Cardiac fibroblast (primary cell): ENCODE data around the gene COL23A1.

Source experiments
- DNase-seq, 2 donors: peaks; one replicate each; pipeline versions ENCODE4 v3.0.0 to v3.0.0-alpha.2; 2010; ENCODE audit warnings: low read depth in 2 of 2
- H3K4me3 ChIP-seq, 2 donors: replicated peaks in 1 of 2; 1 replicate in 1 of 2; 2 replicates in 1 of 2; pipeline ENCODE4 v1.5.1; 2011; ENCODE audit warnings: low read depth in 2 of 2, low read length in 2 of 2, mild to moderate bottlenecking in 2 of 2, moderate library complexity in 1 of 2
- CTCF ChIP-seq: IDR thresholded peaks from one replicate; pipeline ENCODE4 v1.5.1; 2011; ENCODE audit warnings: low read depth, mild to moderate bottlenecking, low read length, inconsistent platforms

COL23A1 gene

GRCh38 chr5:178474562-178475184 is 115.5 kb downstream of the COL23A1 start:
- no peak for TF ChIP-seq CTCF
- DNase-seq = no peak
- no peak overlapping the region for H3K4me3 ChIP-seq

- no peak overlapping the region for H3K4me3 ChIP-seq
- no peak for DNase-seq
- TF ChIP-seq CTCF = no peak
These were observed 116.3 kb downstream of the COL23A1 start for GRCh38 chr5:178473854-178474253.

GRCh38 chr5:178472138-178472537 is 118.1 kb downstream of the COL23A1 start:
- H3K4me3 ChIP-seq = no peak overlapping the region
- no peak for TF ChIP-seq CTCF
- DNase-seq = no peak

- no peak for TF ChIP-seq CTCF
- H3K4me3 ChIP-seq = no peak overlapping the region
These were observed 118.5 kb downstream of the COL23A1 start for GRCh38 chr5:178471711-178472110.

GRCh38 chr5:178470760-178471025 is 119.5 kb downstream of the COL23A1 start:
- no peak for TF ChIP-seq CTCF
- H3K4me3 ChIP-seq = no peak overlapping the region
- DNase-seq = no peak

More at GRCh38 chr5:178471711-178472110, 118.5 kb downstream of the COL23A1 start:
- no peak for DNase-seq

- no peak overlapping the region for H3K4me3 ChIP-seq
- TF ChIP-seq CTCF = no peak
- DNase-seq = no peak
These were observed 120.0 kb downstream of the COL23A1 start for GRCh38 chr5:178469975-178470759.
